ENCODE measurements around the gene P2RX7. TPM values are rescaled to one million over a fixed set of nuclear protein-coding genes. Genes with fewer than 3 reads are reported as not detected.
"Not testable (repeated sequence)": the region's sequence is repeated elsewhere in the genome, so short reads cannot be mapped to it uniquely, and the experiment has no call there.

Gene P2RX7
- total RNA-seq, 1 donor from 2014 or later, result 2.1 TPM

DNA sequence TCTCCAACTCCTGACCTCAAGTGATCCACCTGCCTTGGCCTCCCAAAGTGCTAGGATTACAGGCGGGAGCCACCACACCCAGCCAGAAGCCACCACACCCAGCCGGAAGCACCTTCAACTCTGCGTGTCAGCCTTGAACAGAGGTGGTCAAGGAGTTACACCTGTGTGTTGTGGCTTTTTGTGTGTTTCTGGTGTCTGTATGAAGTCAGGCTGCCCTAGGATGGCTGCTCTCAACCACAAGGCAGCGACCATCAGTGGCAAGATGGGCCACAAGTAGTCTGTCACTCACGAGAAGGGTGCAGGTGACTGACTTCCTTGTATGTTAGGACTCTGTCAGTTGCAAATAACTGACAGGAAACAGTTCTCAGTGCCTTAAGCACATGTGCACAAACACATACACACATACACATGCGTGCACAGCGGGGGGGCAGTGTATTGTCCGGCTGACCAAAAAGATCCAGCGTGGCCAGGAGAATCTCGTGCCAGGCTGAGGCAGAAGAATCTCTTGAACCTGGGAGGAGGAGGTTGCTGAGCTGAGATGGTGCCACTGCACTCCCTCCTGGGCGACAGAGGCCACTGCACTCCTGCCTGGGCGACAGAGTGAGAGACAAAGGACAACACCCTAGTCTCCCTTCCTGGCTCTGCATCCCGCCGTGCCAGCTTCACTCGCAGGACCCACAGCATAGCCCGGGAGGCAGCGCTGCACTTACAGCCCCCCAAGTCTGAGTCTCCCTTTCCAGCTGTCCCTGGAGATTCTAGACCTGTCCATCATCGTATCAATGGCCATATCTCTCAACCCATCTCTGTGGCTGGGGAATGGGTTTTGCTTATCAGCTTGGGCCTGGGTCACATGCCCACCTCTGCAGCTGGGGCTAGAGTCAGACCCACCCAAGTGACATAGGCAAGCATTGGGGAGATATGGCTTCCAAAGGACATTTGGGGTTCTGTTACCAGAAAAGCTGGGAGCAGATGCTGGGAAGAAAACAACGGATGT is 90.9 kb downstream of the P2RX7 start:
- H3K36me3 ChIP-seq (ENCODE audit: control insufficient read depth in 3 of 3, insufficient read depth in 3 of 3, low read length in 3 of 3), result peaks cover 2 to 7% (median 6%) of the 10 kb centered on the region in 3 donors
- no peaks in the 10 kb centered on the region for H3K27me3 ChIP-seq (ENCODE audit: control insufficient read depth in 3 of 3, insufficient read depth in 3 of 3, low read length in 3 of 3)
- no peaks in the 10 kb centered on the region for H3K9me3 ChIP-seq (ENCODE audit: control insufficient read depth in 3 of 3, low read length in 3 of 3)
- H3K4me1 ChIP-seq (ENCODE audit: control insufficient read depth in 3 of 3, insufficient read depth in 3 of 3, low read length in 3 of 3), result no peaks in the 10 kb centered on the region
- H3K4me3 ChIP-seq (ENCODE audit: low read length in 3 of 3), result no peak overlapping the region
- no peak overlapping the region for H3K27ac ChIP-seq (ENCODE audit: low read depth, low read length)
- no peak overlapping the region for H3K9ac ChIP-seq (ENCODE audit: low read depth in 1 of 3, low read length in 3 of 3)

DNA sequence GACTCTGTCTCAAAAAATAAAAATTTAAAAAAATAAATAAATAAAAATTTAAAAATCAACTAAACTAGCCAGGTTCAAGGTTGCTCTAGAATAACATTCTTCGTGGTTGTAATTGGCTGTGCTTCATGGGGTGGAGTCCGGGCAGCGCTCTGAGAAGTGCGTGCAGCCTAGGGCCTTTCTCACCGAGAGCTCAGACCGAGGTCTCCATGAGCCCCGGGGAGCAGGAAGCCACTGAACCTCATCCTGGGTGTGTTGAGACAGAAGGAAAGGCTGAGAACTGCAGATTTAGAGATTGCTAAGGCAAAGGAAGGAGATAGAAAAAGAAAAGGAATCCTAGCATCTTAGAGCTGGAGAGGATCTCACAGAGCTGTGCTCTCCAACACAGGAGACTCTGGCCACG is 91.9 kb downstream of the P2RX7 start:
- Histone ChIP-seq H3K36me3 (ENCODE audit: control insufficient read depth in 3 of 3, insufficient read depth in 3 of 3, low read length in 3 of 3) (peaks cover 0 to 9% (median 8%) of the 10 kb centered on the region in 3 donors), H3K4me1 (ENCODE audit: control insufficient read depth in 3 of 3, insufficient read depth in 3 of 3, low read length in 3 of 3) (no peaks in the 10 kb centered on the region), H3K9ac (ENCODE audit: low read depth in 1 of 3, low read length in 3 of 3) (peak overlapping the region in 1 of 3 donors; percentile 35), H3K27ac (ENCODE audit: low read depth, low read length) (no peak overlapping the region), H3K27me3 (ENCODE audit: control insufficient read depth in 3 of 3, insufficient read depth in 3 of 3, low read length in 3 of 3) (no peaks in the 10 kb centered on the region), H3K9me3 (ENCODE audit: control insufficient read depth in 3 of 3, low read length in 3 of 3) (no peaks in the 10 kb centered on the region), H3K4me3 (ENCODE audit: low read length in 3 of 3) (no peak overlapping the region)

DNA sequence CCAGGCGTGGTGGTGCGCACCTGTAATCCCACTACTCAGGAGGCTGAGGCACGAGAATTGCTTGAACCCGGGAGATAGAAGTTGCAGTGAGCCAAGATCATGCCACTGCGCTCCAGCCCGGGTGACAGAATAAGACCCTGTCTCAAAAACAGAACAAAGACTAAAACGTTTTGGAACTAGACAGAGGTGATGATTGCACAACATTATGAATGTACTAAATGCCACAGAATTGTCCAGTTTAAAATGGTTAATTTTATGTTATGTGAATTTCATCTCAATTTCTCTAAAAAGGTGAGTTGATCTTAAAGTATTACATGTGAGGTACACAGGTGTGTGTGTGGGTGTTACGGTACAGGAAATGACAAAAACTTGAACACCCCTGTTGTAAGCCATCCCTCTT is 93.7 kb downstream of the P2RX7 start:
- Histone ChIP-seq H3K27me3 (ENCODE audit: control insufficient read depth in 3 of 3, insufficient read depth in 3 of 3, low read length in 3 of 3) (no peaks in the 10 kb centered on the region), H3K4me1 (ENCODE audit: control insufficient read depth in 3 of 3, insufficient read depth in 3 of 3, low read length in 3 of 3) (no peaks in the 10 kb centered on the region), H3K9ac (ENCODE audit: low read depth in 1 of 3, low read length in 3 of 3) (no peak overlapping the region), H3K4me3 (ENCODE audit: low read length in 3 of 3) (no peak overlapping the region), H3K27ac (ENCODE audit: low read depth, low read length) (no peak overlapping the region), H3K9me3 (ENCODE audit: control insufficient read depth in 3 of 3, low read length in 3 of 3) (no peaks in the 10 kb centered on the region), H3K36me3 (ENCODE audit: control insufficient read depth in 3 of 3, insufficient read depth in 3 of 3, low read length in 3 of 3) (peaks cover 0 to 9% (median 8%) of the 10 kb centered on the region in 3 donors)

GRCh38 chr12:121226871-121227270 is 94.2 kb downstream of the P2RX7 start:
- not testable (repeated sequence) for H3K36me3 ChIP-seq (ENCODE audit: control insufficient read depth in 3 of 3, insufficient read depth in 3 of 3, low read length in 3 of 3); H3K27ac ChIP-seq (ENCODE audit: low read depth, low read length); H3K9ac ChIP-seq (ENCODE audit: low read depth in 1 of 3, low read length in 3 of 3); H3K9me3 ChIP-seq (ENCODE audit: control insufficient read depth in 3 of 3, low read length in 3 of 3); H3K4me1 ChIP-seq (ENCODE audit: control insufficient read depth in 3 of 3, insufficient read depth in 3 of 3, low read length in 3 of 3); H3K4me3 ChIP-seq (ENCODE audit: low read length in 3 of 3); H3K27me3 ChIP-seq (ENCODE audit: control insufficient read depth in 3 of 3, insufficient read depth in 3 of 3, low read length in 3 of 3)

DNA sequence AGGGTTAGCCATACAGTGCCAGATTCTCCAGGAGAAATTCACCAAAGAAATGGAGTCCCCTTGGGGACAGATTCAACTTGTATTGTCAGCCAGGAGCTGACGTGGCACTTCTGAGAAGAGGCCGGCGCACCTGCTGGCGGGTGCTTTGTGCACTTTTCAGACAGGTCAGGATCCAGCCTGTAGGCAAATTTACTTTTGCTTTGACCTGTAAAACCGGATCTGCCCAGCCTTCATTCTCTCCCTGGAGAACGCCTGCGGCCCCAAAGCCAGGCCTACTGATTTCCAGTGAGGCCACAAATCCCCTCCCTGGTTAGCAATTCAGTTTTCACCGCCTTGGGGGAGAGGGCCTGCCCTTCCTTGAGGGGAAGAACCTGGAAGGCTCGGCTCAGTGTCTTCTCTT is 94.6 kb downstream of the P2RX7 start:
- Histone ChIP-seq H3K27me3 (ENCODE audit: control insufficient read depth in 3 of 3, insufficient read depth in 3 of 3, low read length in 3 of 3) (no peaks in the 10 kb centered on the region), H3K9ac (ENCODE audit: low read depth in 1 of 3, low read length in 3 of 3) (no peak overlapping the region), H3K36me3 (ENCODE audit: control insufficient read depth in 3 of 3, insufficient read depth in 3 of 3, low read length in 3 of 3) (peaks cover 0 to 9% (median 8%) of the 10 kb centered on the region in 3 donors), H3K4me3 (ENCODE audit: low read length in 3 of 3) (no peak overlapping the region), H3K9me3 (ENCODE audit: control insufficient read depth in 3 of 3, low read length in 3 of 3) (no peaks in the 10 kb centered on the region), H3K4me1 (ENCODE audit: control insufficient read depth in 3 of 3, insufficient read depth in 3 of 3, low read length in 3 of 3) (no peaks in the 10 kb centered on the region), H3K27ac (ENCODE audit: low read depth, low read length) (no peak overlapping the region)

GRCh38 chr12:121228919-121229665 is 96.4 kb downstream of the P2RX7 start:
- Histone ChIP-seq H3K4me1 (ENCODE audit: control insufficient read depth in 3 of 3, insufficient read depth in 3 of 3, low read length in 3 of 3) (no peaks in the 10 kb centered on the region), H3K27ac (ENCODE audit: low read depth, low read length) (no peak overlapping the region), H3K4me3 (ENCODE audit: low read length in 3 of 3) (no peak overlapping the region), H3K9ac (ENCODE audit: low read depth in 1 of 3, low read length in 3 of 3) (no peak overlapping the region), H3K36me3 (ENCODE audit: control insufficient read depth in 3 of 3, insufficient read depth in 3 of 3, low read length in 3 of 3) (peaks cover 0 to 5% (median 2%) of the 10 kb centered on the region in 3 donors), H3K27me3 (ENCODE audit: control insufficient read depth in 3 of 3, insufficient read depth in 3 of 3, low read length in 3 of 3) (no peaks in the 10 kb centered on the region), H3K9me3 (ENCODE audit: control insufficient read depth in 3 of 3, low read length in 3 of 3) (no peaks in the 10 kb centered on the region)

GRCh38 chr12:121229826-121230537 is 97.3 kb downstream of the P2RX7 start:
- not testable (repeated sequence) for H3K4me3 ChIP-seq (ENCODE audit: low read length in 3 of 3); H3K27ac ChIP-seq (ENCODE audit: low read depth, low read length); H3K4me1 ChIP-seq (ENCODE audit: control insufficient read depth in 3 of 3, insufficient read depth in 3 of 3, low read length in 3 of 3); H3K27me3 ChIP-seq (ENCODE audit: control insufficient read depth in 3 of 3, insufficient read depth in 3 of 3, low read length in 3 of 3); H3K9me3 ChIP-seq (ENCODE audit: control insufficient read depth in 3 of 3, low read length in 3 of 3); H3K9ac ChIP-seq (ENCODE audit: low read depth in 1 of 3, low read length in 3 of 3); H3K36me3 ChIP-seq (ENCODE audit: control insufficient read depth in 3 of 3, insufficient read depth in 3 of 3, low read length in 3 of 3)

DNA sequence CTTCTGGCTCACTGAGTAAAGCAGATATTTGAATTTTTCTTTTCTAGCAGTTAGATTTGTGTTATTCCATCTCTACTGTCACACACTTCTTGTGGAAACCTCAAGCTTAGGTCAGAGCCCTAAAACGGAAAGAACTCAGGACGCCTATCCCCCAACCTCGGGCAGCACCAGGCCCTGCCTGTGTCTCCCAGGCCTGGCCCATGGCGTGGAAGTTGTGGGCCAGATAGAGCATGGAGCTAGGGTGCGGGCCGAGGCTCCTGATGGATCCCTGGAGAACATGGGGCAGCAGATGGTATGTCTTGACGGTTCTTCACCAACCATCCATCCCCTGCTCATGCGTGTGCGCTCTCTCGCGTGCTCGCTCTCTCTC is 97.8 kb downstream of the P2RX7 start:
- no peaks in the 10 kb centered on the region for H3K9me3 ChIP-seq (ENCODE audit: control insufficient read depth in 3 of 3, low read length in 3 of 3)
- no peaks in the 10 kb centered on the region for H3K4me1 ChIP-seq (ENCODE audit: control insufficient read depth in 3 of 3, insufficient read depth in 3 of 3, low read length in 3 of 3)
- H3K36me3 ChIP-seq (ENCODE audit: control insufficient read depth in 3 of 3, insufficient read depth in 3 of 3, low read length in 3 of 3), result peaks cover 0 to 5% (median 2%) of the 10 kb centered on the region in 3 donors
- no peaks in the 10 kb centered on the region for H3K27me3 ChIP-seq (ENCODE audit: control insufficient read depth in 3 of 3, insufficient read depth in 3 of 3, low read length in 3 of 3)
- H3K4me3 ChIP-seq (ENCODE audit: low read length in 3 of 3), result no peak overlapping the region
- H3K9ac ChIP-seq (ENCODE audit: low read depth in 1 of 3, low read length in 3 of 3), result no peak overlapping the region
- no peak overlapping the region for H3K27ac ChIP-seq (ENCODE audit: low read depth, low read length)

DNA sequence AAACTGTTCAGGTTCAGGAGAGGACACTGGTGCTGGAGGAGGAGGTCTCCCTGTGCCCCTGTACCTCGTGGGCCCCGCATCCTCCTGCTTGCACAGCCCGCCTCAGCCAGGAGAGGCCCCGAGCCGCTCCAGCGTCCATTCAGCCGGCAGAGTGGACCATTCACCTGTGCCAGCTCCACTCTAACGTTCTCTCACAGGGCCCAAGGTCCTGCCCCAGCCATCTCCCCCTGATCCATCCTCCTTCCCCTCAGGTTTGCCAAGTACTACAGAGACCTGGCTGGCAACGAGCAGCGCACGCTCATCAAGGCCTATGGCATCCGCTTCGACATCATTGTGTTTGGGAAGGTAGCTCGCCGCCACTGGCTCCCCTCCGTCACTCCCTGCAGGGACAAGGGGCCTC is 99.5 kb downstream of the P2RX7 start:
- Histone ChIP-seq H3K9ac (ENCODE audit: low read depth in 1 of 3, low read length in 3 of 3) (no peak overlapping the region), H3K4me1 (ENCODE audit: control insufficient read depth in 3 of 3, insufficient read depth in 3 of 3, low read length in 3 of 3) (no peaks in the 10 kb centered on the region), H3K36me3 (ENCODE audit: control insufficient read depth in 3 of 3, insufficient read depth in 3 of 3, low read length in 3 of 3) (peaks cover 6 to 8% (median 7%) of the 10 kb centered on the region in 3 donors), H3K9me3 (ENCODE audit: control insufficient read depth in 3 of 3, low read length in 3 of 3) (no peaks in the 10 kb centered on the region), H3K27me3 (ENCODE audit: control insufficient read depth in 3 of 3, insufficient read depth in 3 of 3, low read length in 3 of 3) (no peaks in the 10 kb centered on the region), H3K4me3 (ENCODE audit: low read length in 3 of 3) (no peak overlapping the region), H3K27ac (ENCODE audit: low read depth, low read length) (no peak overlapping the region)
